Ovary (tissue), 9 donors: ENCODE measurements around the gene USP10. TPM values are rescaled to one million over a fixed set of nuclear protein-coding genes. Genes with fewer than 3 reads are reported as not detected.

ENCODE experiments used
- DNase-seq, 5 donors: peaks; one replicate each; pipeline ENCODE4 v3.0.0-alpha.2; 2019 to 2020
- H3K27ac ChIP-seq, 2 donors: fragments of 200-600 bp; one replicate each; pipeline versions ENCODE4 v1.5.1 to v1.8.0; 2019 to 2022
- H3K27me3 ChIP-seq: fragments of 200-600 bp; one replicate; pipeline ENCODE4 v1.8.0; 2022
- H3K36me3 ChIP-seq: fragments of 200-600 bp; sonication (generic); one replicate; pipeline ENCODE4 v1.5.1; 2019
- H3K4me1 ChIP-seq: one replicate; pipeline ENCODE4 v1.8.1; 2013; ENCODE audit warnings: mild to moderate bottlenecking, moderate library complexity; ENCODE audit not compliant: insufficient read depth
- H3K4me3 ChIP-seq: fragments of 200-600 bp; sonication (generic); one replicate; pipeline ENCODE4 v1.5.1; 2017
- H3K9me3 ChIP-seq, 2 donors: fragments of 200-600 bp in 1 of 2; sonication (generic) in 1 of 2; one replicate each; pipeline versions ENCODE4 v1.5.1 to v1.8.1; 2013 to 2019; ENCODE audit warnings: mild to moderate bottlenecking in 1 of 2, moderate library complexity in 1 of 2
- EP300 ChIP-seq: sonication (generic); formaldehyde crosslinking; IDR thresholded peaks from one replicate; pipeline ENCODE4 v1.6.1; 2017; ENCODE audit warnings: antibody characterized with exemption
- POLR2A ChIP-seq: fragments of 450-650 bp; IDR thresholded peaks from one replicate; pipeline ENCODE4 v1.6.1; 2017; ENCODE audit warnings: antibody characterized with exemption, mild to moderate bottlenecking, moderate library complexity
- WGBS, 3 donors: extraction: QIAGEN DNeasy Blood & Tissue Kit in 1 of 3; methylation state at CpG; one replicate each; pipeline versions ENCODE4 v1.1.5 to v1.1.7; 2013 to 2017; 5-methylcytosine and 5-hydroxymethylcytosine counted together
- intact Hi-C, 4 donors: fragments of 100-400 bp; cut with DNase I; formaldehyde crosslinking; loops; one replicate each; pipeline versions ENCODE4 v1.11.0 to v1.15.1; 2022 to 2023
- polyA plus RNA-seq, 2 donors: library from polyadenylated mRNA; stranded (reverse); fragments of 200-250 nt in 1 of 2; fragments of 350-450 nt in 1 of 2; fragmentation: Illumina TruSeq in 1 of 2; extraction: RNeasy Lipid Tissue Mini Kit (QIAGEN cat#74804) in 1 of 2; gene quantifications; one replicate each; pipeline ENCODE4 v1.2.3, GENCODE V29; 2013 to 2014
- total RNA-seq, 7 donors: library from RNA; depleted of rRNA in 2 of 7; stranded (reverse); fragments of >200 nt in 2 of 7; fragmentation: NEBNext Ultra II Directional in 3 of 7; extraction: Animal tissue kit (Norgen Biotek cat#: 25700) in 3 of 7; gene quantifications; one replicate each; pipeline versions ENCODE4 v1.1.0 to v1.2.4, GENCODE V29; 2016 to 2023
- TF ChIP-seq, protein P1 (sequence below), 3 donors: fragments of 450-650 bp in 2 of 3; fragments of 200-600 bp in 1 of 3; IDR thresholded peaks; one replicate each; pipeline versions ENCODE4 v1.5.1 to v1.8.0; 2016 to 2022; ENCODE audit warnings: antibody characterized with exemption in 3 of 3, mild to moderate bottlenecking in 1 of 3
- donor health status: DM: no; HTN: no; CAD: no; lungs with moderate emphysema.
- donor health status: DM: no; HTN: no; CAD: no.
- donor health status: Bipolar disorder and iron deficiency.
- donor health status: DM: yes; HTN: yes; CAD: no.
- donor health status: DM: no; HTN: no; CAD: no.
- donor health status: DM: yes; HTN: yes; CAD: no.

Gene USP10
- total and polyA plus RNA-seq, 9 donors, result 24.6 to 98.8 (median 71.4) TPM

GRCh38 chr16:84715854-84716253 lies 16.1 kb downstream of the USP10 start:
- Histone ChIP-seq H3K9me3 (no peaks in the 10 kb centered on the region), H3K4me3 (no peak overlapping the region), H3K36me3 (no peaks in the 10 kb centered on the region), H3K4me1 (peaks cover 8% of the 10 kb centered on the region), H3K27me3 (no peaks in the 10 kb centered on the region), H3K27ac (no peak overlapping the region)
- 92 to 96% (median 95%) methylated on average over 7 of the region's 7 CpGs for WGBS, 3 donors
- TF ChIP-seq POLR2A (no peak), EP300 (no peak)
- TF ChIP-seq, protein P1, sequence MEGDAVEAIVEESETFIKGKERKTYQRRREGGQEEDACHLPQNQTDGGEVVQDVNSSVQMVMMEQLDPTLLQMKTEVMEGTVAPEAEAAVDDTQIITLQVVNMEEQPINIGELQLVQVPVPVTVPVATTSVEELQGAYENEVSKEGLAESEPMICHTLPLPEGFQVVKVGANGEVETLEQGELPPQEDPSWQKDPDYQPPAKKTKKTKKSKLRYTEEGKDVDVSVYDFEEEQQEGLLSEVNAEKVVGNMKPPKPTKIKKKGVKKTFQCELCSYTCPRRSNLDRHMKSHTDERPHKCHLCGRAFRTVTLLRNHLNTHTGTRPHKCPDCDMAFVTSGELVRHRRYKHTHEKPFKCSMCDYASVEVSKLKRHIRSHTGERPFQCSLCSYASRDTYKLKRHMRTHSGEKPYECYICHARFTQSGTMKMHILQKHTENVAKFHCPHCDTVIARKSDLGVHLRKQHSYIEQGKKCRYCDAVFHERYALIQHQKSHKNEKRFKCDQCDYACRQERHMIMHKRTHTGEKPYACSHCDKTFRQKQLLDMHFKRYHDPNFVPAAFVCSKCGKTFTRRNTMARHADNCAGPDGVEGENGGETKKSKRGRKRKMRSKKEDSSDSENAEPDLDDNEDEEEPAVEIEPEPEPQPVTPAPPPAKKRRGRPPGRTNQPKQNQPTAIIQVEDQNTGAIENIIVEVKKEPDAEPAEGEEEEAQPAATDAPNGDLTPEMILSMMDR (IDR thresholded peaks at IDR 0.05), result no peak
- intact Hi-C loops, result no loop called here
- DNase-seq, result no peak

GRCh38 chr16:84716740-84717139 lies 16.9 kb downstream of the USP10 start:
- WGBS, 3 donors, result 79 to 87% (median 81%) methylated on average over 7 of the region's 7 CpGs
- H3K27ac ChIP-seq, result no peak overlapping the region
- DNase-seq, result no peak
- peaks cover 8% of the 10 kb centered on the region for H3K4me1 ChIP-seq
- H3K9me3 ChIP-seq, result no peaks in the 10 kb centered on the region
- H3K4me3 ChIP-seq, result no peak overlapping the region
- intact Hi-C loops, result no loop called here
- no peaks in the 10 kb centered on the region for H3K36me3 ChIP-seq
- H3K27me3 ChIP-seq, result no peaks in the 10 kb centered on the region
- no peak for TF ChIP-seq EP300
- no peak for TF ChIP-seq POLR2A
- TF ChIP-seq, protein P1 (IDR thresholded peaks at IDR 0.05), result no peak

GRCh38 chr16:84717484-84717883 lies 17.7 kb downstream of the USP10 start:
- Histone ChIP-seq H3K9me3 (no peaks in the 10 kb centered on the region), H3K36me3 (no peaks in the 10 kb centered on the region), H3K27me3 (no peaks in the 10 kb centered on the region), H3K4me1 (peaks cover 4% of the 10 kb centered on the region), H3K4me3 (no peak overlapping the region), H3K27ac (no peak overlapping the region)
- intact Hi-C loops, result no loop called here
- TF ChIP-seq, protein P1 (IDR thresholded peaks at IDR 0.05), result no peak
- TF ChIP-seq POLR2A (no peak), EP300 (no peak)
- WGBS, 3 donors, result 96 to 97% (median 97%) methylated on average over 2 of the region's 2 CpGs
- no peak for DNase-seq

DNA sequence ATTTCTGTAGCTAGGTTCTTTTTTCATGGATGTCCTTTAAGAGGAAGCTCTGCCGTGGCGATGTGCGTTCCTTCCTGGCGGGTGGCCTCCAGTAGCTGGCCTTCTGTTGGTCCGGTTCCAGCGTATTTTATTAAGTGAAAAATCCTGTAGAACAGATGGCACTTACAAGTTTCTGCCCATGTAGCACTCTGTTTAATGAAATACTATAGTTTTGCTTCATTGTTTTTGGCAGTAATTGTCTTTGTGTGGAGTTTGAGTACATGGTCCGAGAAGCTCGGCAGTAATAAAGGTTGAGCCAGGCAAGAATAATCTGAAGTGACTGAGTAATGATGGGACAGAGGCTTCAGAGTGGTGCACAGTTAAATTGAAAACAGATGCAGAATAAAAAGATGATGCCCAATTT lies 20.4 kb downstream of the USP10 start:
- DNase-seq, result no peak
- H3K27me3 ChIP-seq, result no peaks in the 10 kb centered on the region
- no peaks in the 10 kb centered on the region for H3K36me3 ChIP-seq
- no peak overlapping the region for H3K4me3 ChIP-seq
- intact Hi-C loops, result loop anchor here in 2 of 4 donors (5.0 to 10.0 kb wide), 2 partner anchors 45 to 208 kb away; no protein-coding TSS in a partner anchor
- WGBS, 3 donors, result 57 to 69% (median 63%) methylated on average over 8 of the region's 8 CpGs
- TF ChIP-seq POLR2A, result no peak
- no peak for TF ChIP-seq EP300
- TF ChIP-seq, protein P1 (IDR thresholded peaks at IDR 0.05), result no peak
- H3K27ac ChIP-seq, result no peak overlapping the region
- no peaks in the 10 kb centered on the region for H3K9me3 ChIP-seq
- H3K4me1 ChIP-seq, result peaks cover 6% of the 10 kb centered on the region
